ENCODE data around the gene LRRC37A3. TPM values are rescaled to one million over a fixed set of nuclear protein-coding genes. Genes with fewer than 3 reads are reported as not detected.
"Not testable (repeated sequence)": the region's sequence is repeated elsewhere in the genome, so short reads cannot be mapped to it uniquely, and the experiment has no call there.

The LRRC37A3 gene
- total RNA-seq, 1 donor from 2014 or later: 16.4 TPM

DNA sequence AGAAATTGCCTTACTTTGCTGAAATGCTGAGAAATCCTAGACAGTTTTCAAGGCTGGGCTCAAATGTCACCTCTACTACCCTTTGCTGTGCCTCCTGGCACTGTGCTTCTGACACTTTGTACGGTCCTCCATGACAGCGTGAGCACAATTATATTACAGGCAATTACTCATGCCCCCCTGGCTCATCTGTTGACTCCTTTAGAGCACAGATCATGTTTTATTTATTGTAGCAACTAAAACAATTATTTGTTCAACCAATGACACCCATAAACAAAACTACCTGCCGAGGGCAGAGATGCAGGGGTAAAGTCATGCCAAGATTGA, 9.1 kb downstream of the LRRC37A3 start:
- not testable (repeated sequence) for H3K36me3 ChIP-seq (ENCODE audit: insufficient read depth, low read length); H3K27ac ChIP-seq (ENCODE audit: low read depth, low read length); H3K9ac ChIP-seq (ENCODE audit: low read length); H3K27me3 ChIP-seq (ENCODE audit: insufficient read depth, low read length); H3K27ac Mint-ChIP-seq (ENCODE audit: unreplicated experiment); H3K79me2 ChIP-seq (ENCODE audit: insufficient read depth, low read length); H3K36me3 Mint-ChIP-seq (ENCODE audit: low read depth, unreplicated experiment); H3K9me3 Mint-ChIP-seq (ENCODE audit: unreplicated experiment); H3K4me3 ChIP-seq (ENCODE audit: insufficient read depth, low read depth, low read length); DNase-seq (ENCODE audit: low read depth); H2AFZ ChIP-seq (ENCODE audit: low read depth, low read length); H4K20me1 ChIP-seq (ENCODE audit: insufficient read depth, low read length); H3K4me2 ChIP-seq (ENCODE audit: low read length); H3K4me3 Mint-ChIP-seq (ENCODE audit: unreplicated experiment); H3K4me1 ChIP-seq (ENCODE audit: insufficient read depth, low read length); FAIRE-seq; H3K27me3 Mint-ChIP-seq (ENCODE audit: low read depth, unreplicated experiment); H3K9me3 ChIP-seq (ENCODE audit: insufficient read depth, low read depth, low read length); H3K4me1 Mint-ChIP-seq (ENCODE audit: low read depth, unreplicated experiment)

DNA sequence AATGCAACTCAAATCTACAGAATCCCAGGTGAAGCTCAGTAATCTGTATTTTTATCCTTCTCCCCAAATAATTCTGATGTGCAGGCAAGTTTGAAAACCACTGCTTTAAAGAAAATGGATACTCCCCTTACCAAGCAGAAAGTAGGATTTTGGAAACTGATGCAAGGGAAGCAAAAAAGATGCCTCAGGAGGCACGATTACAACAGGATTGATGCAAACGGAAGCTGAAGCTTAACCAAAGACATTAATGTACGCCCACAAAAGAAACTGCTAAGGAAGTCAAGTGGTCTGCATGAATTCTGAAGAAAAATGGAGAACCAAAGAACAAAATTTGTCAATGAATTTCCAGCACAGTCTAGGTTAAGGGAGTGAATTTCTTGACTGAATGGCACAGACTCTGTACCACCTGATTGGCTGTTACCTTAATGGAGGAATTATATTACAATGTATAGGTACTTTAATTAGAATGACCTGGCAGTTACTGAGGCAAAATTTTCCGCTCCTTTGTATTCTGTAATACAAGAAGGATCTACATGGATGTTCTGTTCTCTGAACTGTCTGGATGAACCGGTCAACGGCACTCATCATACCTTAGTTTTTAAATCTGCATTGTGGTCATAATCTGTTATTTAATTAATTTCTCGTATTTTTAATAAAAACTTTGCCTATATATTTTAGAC, 9.6 kb downstream of the LRRC37A3 start:
- not testable (repeated sequence) for H3K4me3 ChIP-seq (ENCODE audit: insufficient read depth, low read depth, low read length); H4K20me1 ChIP-seq (ENCODE audit: insufficient read depth, low read length); H3K4me1 ChIP-seq (ENCODE audit: insufficient read depth, low read length); H3K9me3 ChIP-seq (ENCODE audit: insufficient read depth, low read depth, low read length); H3K36me3 ChIP-seq (ENCODE audit: insufficient read depth, low read length); H2AFZ ChIP-seq (ENCODE audit: low read depth, low read length); H3K9me3 Mint-ChIP-seq (ENCODE audit: unreplicated experiment); H3K79me2 ChIP-seq (ENCODE audit: insufficient read depth, low read length); H3K27me3 Mint-ChIP-seq (ENCODE audit: low read depth, unreplicated experiment); H3K36me3 Mint-ChIP-seq (ENCODE audit: low read depth, unreplicated experiment); H3K4me2 ChIP-seq (ENCODE audit: low read length); H3K27me3 ChIP-seq (ENCODE audit: insufficient read depth, low read length); FAIRE-seq; DNase-seq (ENCODE audit: low read depth); H3K27ac ChIP-seq (ENCODE audit: low read depth, low read length); H3K4me1 Mint-ChIP-seq (ENCODE audit: low read depth, unreplicated experiment); H3K27ac Mint-ChIP-seq (ENCODE audit: unreplicated experiment); H3K9ac ChIP-seq (ENCODE audit: low read length); H3K4me3 Mint-ChIP-seq (ENCODE audit: unreplicated experiment)

DNA sequence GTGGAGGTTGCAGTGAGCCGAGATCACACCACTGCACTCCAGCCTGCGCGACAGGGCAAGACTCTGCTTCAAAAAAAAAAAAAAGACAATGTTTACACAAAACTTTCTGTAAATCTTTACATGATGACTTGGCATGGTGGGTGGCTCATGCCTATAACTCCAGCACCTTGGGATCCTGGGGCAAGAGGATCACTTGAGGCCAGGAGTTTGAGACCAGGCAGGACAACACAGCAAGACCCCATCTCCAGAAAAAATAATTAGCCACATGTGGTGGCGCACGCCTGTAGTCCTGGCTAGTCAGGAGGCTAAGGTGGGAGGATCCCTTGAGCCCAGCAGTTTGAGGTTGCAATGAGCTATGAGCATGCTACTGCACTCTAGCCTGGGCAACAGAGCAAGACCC, 15.2 kb downstream of the LRRC37A3 start:
- not testable (repeated sequence) for H3K4me1 ChIP-seq (ENCODE audit: insufficient read depth, low read length); H3K9me3 ChIP-seq (ENCODE audit: insufficient read depth, low read depth, low read length); H3K27me3 ChIP-seq (ENCODE audit: insufficient read depth, low read length); H3K4me2 ChIP-seq (ENCODE audit: low read length); H3K27ac ChIP-seq (ENCODE audit: low read depth, low read length); H3K27ac Mint-ChIP-seq (ENCODE audit: unreplicated experiment); H3K4me3 Mint-ChIP-seq (ENCODE audit: unreplicated experiment); H3K36me3 ChIP-seq (ENCODE audit: insufficient read depth, low read length); DNase-seq (ENCODE audit: low read depth); H3K79me2 ChIP-seq (ENCODE audit: insufficient read depth, low read length); H3K9ac ChIP-seq (ENCODE audit: low read length); H2AFZ ChIP-seq (ENCODE audit: low read depth, low read length); H3K4me3 ChIP-seq (ENCODE audit: insufficient read depth, low read depth, low read length); H3K36me3 Mint-ChIP-seq (ENCODE audit: low read depth, unreplicated experiment); H3K4me1 Mint-ChIP-seq (ENCODE audit: low read depth, unreplicated experiment); H4K20me1 ChIP-seq (ENCODE audit: insufficient read depth, low read length); FAIRE-seq; H3K9me3 Mint-ChIP-seq (ENCODE audit: unreplicated experiment); H3K27me3 Mint-ChIP-seq (ENCODE audit: low read depth, unreplicated experiment)

DNA sequence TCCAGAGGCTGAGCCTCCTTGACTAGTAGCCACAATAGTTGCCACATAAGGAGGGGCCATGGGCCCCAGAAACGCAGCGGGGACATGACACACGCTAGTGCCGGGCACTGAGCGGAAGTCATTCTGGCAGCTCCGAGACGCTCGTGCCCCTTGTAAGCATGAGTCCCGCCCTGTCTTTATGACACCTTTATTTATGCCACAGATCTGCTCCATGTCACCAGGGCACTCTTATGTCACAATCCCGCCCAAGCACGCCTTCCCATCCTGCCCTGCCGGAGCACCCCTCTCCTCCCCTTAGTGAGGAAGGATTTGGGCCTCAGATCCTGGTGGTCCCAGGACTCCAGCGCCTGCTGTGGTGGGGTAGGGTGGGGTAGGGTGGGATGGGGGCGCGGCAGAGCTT, 22.1 kb downstream of the LRRC37A3 start:
- not testable (repeated sequence) for H3K36me3 Mint-ChIP-seq (ENCODE audit: low read depth, unreplicated experiment); H3K4me3 ChIP-seq (ENCODE audit: insufficient read depth, low read depth, low read length); H3K4me1 ChIP-seq (ENCODE audit: insufficient read depth, low read length); H3K9me3 Mint-ChIP-seq (ENCODE audit: unreplicated experiment); FAIRE-seq; DNase-seq (ENCODE audit: low read depth); H3K4me2 ChIP-seq (ENCODE audit: low read length); H3K27ac Mint-ChIP-seq (ENCODE audit: unreplicated experiment); H3K79me2 ChIP-seq (ENCODE audit: insufficient read depth, low read length); H3K27me3 Mint-ChIP-seq (ENCODE audit: low read depth, unreplicated experiment); H3K9me3 ChIP-seq (ENCODE audit: insufficient read depth, low read depth, low read length); H4K20me1 ChIP-seq (ENCODE audit: insufficient read depth, low read length); H3K27me3 ChIP-seq (ENCODE audit: insufficient read depth, low read length); H2AFZ ChIP-seq (ENCODE audit: low read depth, low read length); H3K36me3 ChIP-seq (ENCODE audit: insufficient read depth, low read length); H3K4me1 Mint-ChIP-seq (ENCODE audit: low read depth, unreplicated experiment); H3K4me3 Mint-ChIP-seq (ENCODE audit: unreplicated experiment); H3K9ac ChIP-seq (ENCODE audit: low read length); H3K27ac ChIP-seq (ENCODE audit: low read depth, low read length)

DNA sequence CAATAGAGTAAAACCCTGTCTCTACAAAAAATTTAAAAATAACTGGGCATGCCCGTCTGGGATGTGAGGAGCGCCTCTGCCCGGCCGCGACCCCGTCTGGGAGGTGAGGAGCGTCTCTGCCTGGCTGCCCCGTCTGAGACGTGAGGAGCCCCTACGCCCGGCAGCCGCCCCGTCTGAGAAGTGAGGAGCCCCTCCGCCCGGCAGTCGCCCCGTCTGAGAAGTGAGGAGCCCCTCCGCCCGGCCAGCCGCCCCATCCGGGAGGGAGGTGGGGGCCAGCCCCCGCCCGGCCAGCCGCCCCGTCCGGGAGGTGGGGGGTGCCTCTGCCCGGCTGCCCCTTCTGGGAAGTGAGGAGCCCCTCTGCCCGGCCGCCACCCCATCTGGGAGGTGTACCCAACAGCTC, 45.1 kb downstream of the LRRC37A3 start:
- H3K4me3 ChIP-seq (ENCODE audit: insufficient read depth, low read depth, low read length); DNase-seq (ENCODE audit: low read depth); H4K20me1 ChIP-seq (ENCODE audit: insufficient read depth, low read length); FAIRE-seq; H3K4me1 Mint-ChIP-seq (ENCODE audit: low read depth, unreplicated experiment); H3K79me2 ChIP-seq (ENCODE audit: insufficient read depth, low read length); H3K27ac Mint-ChIP-seq (ENCODE audit: unreplicated experiment); H3K36me3 ChIP-seq (ENCODE audit: insufficient read depth, low read length); H3K9ac ChIP-seq (ENCODE audit: low read length); H3K9me3 ChIP-seq (ENCODE audit: insufficient read depth, low read depth, low read length); H3K9me3 Mint-ChIP-seq (ENCODE audit: unreplicated experiment); H3K27me3 ChIP-seq (ENCODE audit: insufficient read depth, low read length); H3K4me1 ChIP-seq (ENCODE audit: insufficient read depth, low read length); H2AFZ ChIP-seq (ENCODE audit: low read depth, low read length); H3K4me2 ChIP-seq (ENCODE audit: low read length); H3K4me3 Mint-ChIP-seq (ENCODE audit: unreplicated experiment); H3K36me3 Mint-ChIP-seq (ENCODE audit: low read depth, unreplicated experiment); H3K27me3 Mint-ChIP-seq (ENCODE audit: low read depth, unreplicated experiment); H3K27ac ChIP-seq (ENCODE audit: low read depth, low read length): not testable (repeated sequence)

All from astrocyte (in vitro differentiated cells and primary cell).